H1 (cell line): ENCODE data around the gene RFX1. TPM values are rescaled to one million over a fixed set of nuclear protein-coding genes. Genes with fewer than 3 reads are reported as not detected.
A peak's percentile ranks its signal among the peaks of the same experiment; 100 is the strongest.

ENCODE experiments used
- BRCA1 ChIP-seq: IDR thresholded peaks from 2 replicates; pipeline ENCODE4 v1.6.1; 2012; ENCODE audit warnings: low read depth, low read length, improper control_type of control experiment
- CEBPB ChIP-seq: IDR thresholded peaks from 2 replicates; pipeline ENCODE4 v1.6.1; 2012; ENCODE audit warnings: low read depth, low read length
- CHD2 ChIP-seq: IDR thresholded peaks from 2 replicates; pipeline ENCODE4 v1.6.1; 2012; ENCODE audit warnings: low read length, improper control_type of control experiment
- CHD7 ChIP-seq: fragments of 300-600 bp; sonication (generic); IDR thresholded peaks from 2 replicates; pipeline ENCODE4 v1.7.1; 2012; ENCODE audit warnings: low read length, moderate library complexity, mild to moderate bottlenecking, inconsistent platforms; ENCODE audit not compliant: insufficient replicate concordance
- EP300 ChIP-seq, 2 experiments: IDR thresholded peaks; 1 replicate in 1 of 2; 2 replicates in 1 of 2; pipeline ENCODE4 v1.6.1; 2011 to 2012; ENCODE audit warnings: low read depth in 2 of 2, low read length in 2 of 2, mild to moderate bottlenecking in 2 of 2, borderline replicate concordance in 1 of 2, inconsistent platforms in 1 of 2, moderate library complexity in 1 of 2
- JUND ChIP-seq: IDR thresholded peaks from 2 replicates; pipeline ENCODE4 v1.6.1; 2011; ENCODE audit warnings: mild to moderate bottlenecking, improper control_type of control experiment, low read length
- MAX ChIP-seq: IDR thresholded peaks from 2 replicates; pipeline ENCODE4 v1.6.1; 2012; ENCODE audit warnings: inconsistent platforms
- NANOG ChIP-seq: IDR thresholded peaks from 2 replicates; pipeline ENCODE4 v1.6.1; 2011; ENCODE audit warnings: low read length, low read depth, mild to moderate bottlenecking, inconsistent platforms; ENCODE audit not compliant: insufficient read depth, poor library complexity, severe bottlenecking
- SIX5 ChIP-seq: IDR thresholded peaks from 2 replicates; pipeline ENCODE4 v1.6.1; 2011; ENCODE audit warnings: mild to moderate bottlenecking, low read depth, low read length
- SP4 ChIP-seq: IDR thresholded peaks from 2 replicates; pipeline ENCODE4 v1.6.1; 2012; ENCODE audit warnings: low read length, inconsistent platforms
- TAF7 ChIP-seq: optimal IDR thresholded peaks from 2 replicates; pipeline ENCODE3; 2011; ENCODE audit warnings: low read depth, mild to moderate bottlenecking, inconsistent platforms, low read length, moderate library complexity, borderline replicate concordance
- polyA plus RNA-seq, 7 experiments: library from polyadenylated mRNA; depleted of rRNA in 3 of 7; stranded (reverse) in 5 of 7; unstranded in 2 of 7; fragments of >200 nt in 5 of 7; fragments of 200-250 nt in 2 of 7; gene quantifications; 1 replicate in 5 of 7; 2 replicates in 1 of 7; 4 replicates in 1 of 7; pipeline versions ENCODE4 v1.2.1 to v1.2.3, GENCODE V29; 2011 to 2013; ENCODE audit warnings: missing spikeins in 2 of 7, mixed read lengths in 2 of 7
- total RNA-seq: library from RNA; stranded (reverse); fragmentation: NEBNext Ultra II Directional; extraction: Animal tissue kit (Norgen Biotek cat#: 25700); gene quantifications from 2 replicates; pipeline ENCODE4 v1.2.1, GENCODE V29; 2021

Gene RFX1
- total and polyA plus RNA-seq, 2 of the 8 experiments (the other 6 are each of a cell fraction or from before 2014, with no cell fraction given): 4.9 to 17.0 TPM

DNA sequence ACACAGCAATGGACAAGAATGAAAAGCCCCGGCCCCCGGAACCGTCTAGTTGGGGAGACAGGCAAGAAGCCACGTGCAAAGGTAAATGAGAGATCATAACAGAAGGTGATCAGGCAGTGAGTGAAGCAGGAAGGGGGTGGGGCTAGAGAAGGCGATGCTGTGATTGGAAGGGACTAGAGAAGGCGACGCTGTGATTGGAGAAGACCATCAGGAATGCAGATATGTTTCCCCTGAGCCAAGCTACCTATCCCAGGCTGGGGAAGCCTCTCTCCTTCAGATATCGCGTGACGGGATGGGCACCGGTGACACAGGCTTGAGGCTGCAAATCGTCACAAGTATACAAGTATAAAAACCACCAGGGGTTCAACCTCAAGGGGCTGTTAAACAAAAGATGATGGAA lies 32.0 kb downstream of the RFX1 start (continued):
- TF ChIP-seq EP300 (IDR thresholded peaks at IDR 0.05; ENCODE audit: borderline replicate concordance in 1 of 2, low read depth in 2 of 2, low read length in 2 of 2): no peak
- no peak for TF ChIP-seq NANOG
- peak; percentile 42 for TF ChIP-seq TAF7
- TF ChIP-seq CHD7: no peak
- TF ChIP-seq SP4: no peak
- no peak for TF ChIP-seq CEBPB
- TF ChIP-seq BRCA1: peak; percentile 73
- TF ChIP-seq SIX5: no peak
- no peak for TF ChIP-seq JUND
- peak; percentile 81 for TF ChIP-seq MAX
- TF ChIP-seq CHD2: peak; percentile 89
